Measurements from ENCODE around the gene DACT1.

DNA sequence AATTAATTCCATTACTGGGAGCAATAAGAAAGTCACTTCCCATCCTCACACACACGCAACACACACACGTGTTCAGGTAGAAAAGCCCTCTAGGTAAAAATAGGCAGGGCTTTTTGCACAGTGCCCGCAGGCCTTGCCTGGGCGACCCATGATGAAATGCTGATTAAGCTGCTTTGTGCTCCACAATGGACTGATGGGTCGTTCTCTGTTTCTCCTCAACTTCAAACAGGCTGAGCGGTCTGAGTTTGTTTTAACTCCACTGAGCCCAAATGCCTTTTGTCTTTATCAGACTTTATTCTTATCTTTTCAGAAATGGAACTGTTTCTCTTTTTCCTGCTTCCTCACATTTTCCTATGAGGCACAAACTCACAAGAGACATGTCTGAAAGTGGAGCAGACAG is 9.4 kb upstream of the DACT1 start:
- TF ChIP-seq ZFP3 (CRISPR knock-in tag; IDR thresholded peaks at IDR 0.05) (no peak), ZFP30 (CRISPR knock-in tag; IDR thresholded peaks at IDR 0.05) (no peak), RARB (CRISPR knock-in tag; IDR thresholded peaks at IDR 0.05) (no peak), ARNTL (CRISPR knock-in tag; IDR thresholded peaks at IDR 0.05; ENCODE audit: borderline replicate concordance, low read depth) (no peak)
- TF ChIP-seq, protein P1, sequence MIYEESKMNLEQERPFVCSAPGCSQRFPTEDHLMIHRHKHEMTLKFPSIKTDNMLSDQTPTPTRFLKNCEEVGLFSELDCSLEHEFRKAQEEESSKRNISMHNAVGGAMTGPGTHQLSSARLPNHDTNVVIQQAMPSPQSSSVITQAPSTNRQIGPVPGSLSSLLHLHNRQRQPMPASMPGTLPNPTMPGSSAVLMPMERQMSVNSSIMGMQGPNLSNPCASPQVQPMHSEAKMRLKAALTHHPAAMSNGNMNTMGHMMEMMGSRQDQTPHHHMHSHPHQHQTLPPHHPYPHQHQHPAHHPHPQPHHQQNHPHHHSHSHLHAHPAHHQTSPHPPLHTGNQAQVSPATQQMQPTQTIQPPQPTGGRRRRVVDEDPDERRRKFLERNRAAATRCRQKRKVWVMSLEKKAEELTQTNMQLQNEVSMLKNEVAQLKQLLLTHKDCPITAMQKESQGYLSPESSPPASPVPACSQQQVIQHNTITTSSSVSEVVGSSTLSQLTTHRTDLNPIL (CRISPR knock-in tag; IDR thresholded peaks at IDR 0.05; ENCODE audit: low read depth) = no peak
